T-helper 1 cell (primary cell): ENCODE measurements around the gene ADRA2B.

Experiments used
- DNase-seq, 5 donors: peaks; one replicate each; pipeline ENCODE4 v3.0.0-alpha.2; 2012 to 2020

The ADRA2B gene

GRCh38 chr2:96103187-96103601, 13.2 kb downstream of the ADRA2B start:
- DNase-seq, result no peak

- no peak for DNase-seq
Measured at GRCh38 chr2:96102596-96103186, 13.7 kb downstream of the ADRA2B start.

- no peak for DNase-seq
Measured at GRCh38 chr2:96100893-96101304, 15.5 kb downstream of the ADRA2B start.

GRCh38 chr2:96099861-96100798, 16.2 kb downstream of the ADRA2B start:
- no peak for DNase-seq

- no peak for DNase-seq
Measured at GRCh38 chr2:96098900-96099590, 17.3 kb downstream of the ADRA2B start.

GRCh38 chr2:96097951-96098823, 18.2 kb downstream of the ADRA2B start:
- no peak for DNase-seq

GRCh38 chr2:96097441-96097840, 18.9 kb downstream of the ADRA2B start:
- DNase-seq, result no peak

GRCh38 chr2:96095116-96095636, 21.2 kb downstream of the ADRA2B start:
- DNase-seq, result no peak

GRCh38 chr2:96093528-96093927, 22.8 kb downstream of the ADRA2B start:
- no peak for DNase-seq

GRCh38 chr2:96092951-96093350, 23.4 kb downstream of the ADRA2B start:
- DNase-seq, result no peak

- no peak for DNase-seq
Measured at GRCh38 chr2:96092573-96092877, 23.8 kb downstream of the ADRA2B start.

GRCh38 chr2:96091711-96092572, 24.4 kb downstream of the ADRA2B start:
- no peak for DNase-seq

- no peak for DNase-seq
Measured at GRCh38 chr2:96091141-96091710, 25.1 kb downstream of the ADRA2B start.

- DNase-seq, result no peak
Measured at GRCh38 chr2:96090196-96090926, 26.0 kb downstream of the ADRA2B start.

- no peak for DNase-seq
Measured at GRCh38 chr2:96089356-96090195, 26.8 kb downstream of the ADRA2B start.

GRCh38 chr2:96088340-96089335, 27.7 kb downstream of the ADRA2B start:
- no peak for DNase-seq

- DNase-seq, result no peak
Measured at GRCh38 chr2:96087130-96087529, 29.2 kb downstream of the ADRA2B start.
